ENCODE data around the gene LTV1.
"Not testable (repeated sequence)": the region's sequence is repeated elsewhere in the genome, so short reads cannot be mapped to it uniquely, and the experiment has no call there.

LTV1 gene

GRCh38 chr6:143844006-143844405 lies 868 bp downstream of the LTV1 start:
- DNase-seq = no peak

GRCh38 chr6:143845033-143845432 lies 1.9 kb downstream of the LTV1 start:
- no peak for DNase-seq

- DNase-seq = not testable (repeated sequence)
Measured at GRCh38 chr6:143851706-143852105, 8.6 kb downstream of the LTV1 start.

- DNase-seq = not testable (repeated sequence)
Measured at GRCh38 chr6:143855057-143855456, 11.9 kb downstream of the LTV1 start.

- DNase-seq = not testable (repeated sequence)
Measured at GRCh38 chr6:143856762-143857161, 13.6 kb downstream of the LTV1 start.

- DNase-seq = no peak
Measured at GRCh38 chr6:143857651-143858050, 14.5 kb downstream of the LTV1 start.

- DNase-seq = no peak
Measured at GRCh38 chr6:143859891-143860660, 16.9 kb downstream of the LTV1 start.

GRCh38 chr6:143863771-143864170 lies 20.6 kb downstream of the LTV1 start:
- DNase-seq = no peak

- DNase-seq = no peak
Measured at GRCh38 chr6:143864234-143864633, 21.1 kb downstream of the LTV1 start, which contains the start of gene ZC2HC1B. Gene ZC2HC1B (plus strand): TSS chr6:143864474. CDS start chr6:143864540, 66 bp downstream.

- DNase-seq = no peak
Measured at GRCh38 chr6:143867236-143867635, 24.1 kb downstream of the LTV1 start.

- not testable (repeated sequence) for DNase-seq
Measured at GRCh38 chr6:143868808-143869207, 25.7 kb downstream of the LTV1 start.

- not testable (repeated sequence) for DNase-seq
Measured at GRCh38 chr6:143871202-143871730, 28.1 kb downstream of the LTV1 start.

- DNase-seq = no peak
Measured at GRCh38 chr6:143872201-143872600, 29.1 kb downstream of the LTV1 start.

- not testable (repeated sequence) for DNase-seq
Measured at GRCh38 chr6:143873600-143873999, 30.5 kb downstream of the LTV1 start.

GRCh38 chr6:143874503-143874902 lies 31.4 kb downstream of the LTV1 start:
- DNase-seq = not testable (repeated sequence)

- no peak for DNase-seq
Measured at GRCh38 chr6:143877584-143878271, 34.6 kb downstream of the LTV1 start.

GRCh38 chr6:143878272-143878760 lies 35.2 kb downstream of the LTV1 start:
- no peak for DNase-seq

GRCh38 chr6:143880412-143880811 lies 37.3 kb downstream of the LTV1 start:
- DNase-seq = no peak

- no peak for DNase-seq
Measured at GRCh38 chr6:143882401-143882930, 39.3 kb downstream of the LTV1 start.

- no peak for DNase-seq
Measured at GRCh38 chr6:143884216-143884900, 41.2 kb downstream of the LTV1 start.

GRCh38 chr6:143885116-143885515 lies 42.0 kb downstream of the LTV1 start:
- no peak for DNase-seq

- no peak for DNase-seq
Measured at GRCh38 chr6:143894655-143895054, 51.5 kb downstream of the LTV1 start.
